Endothelial cell (in vitro differentiated cells): ENCODE data around the gene SPHKAP. TPM values are rescaled to one million over a fixed set of nuclear protein-coding genes. Genes with fewer than 3 reads are reported as not detected.

ENCODE experiments used
- DNase-seq: peaks from one replicate; pipeline ENCODE4 v3.0.0; 2021; ENCODE audit warnings: low spot score
- H3K27ac Mint-ChIP-seq: one replicate; pipeline ENCODE4 v1.8.0; 2021; ENCODE audit warnings: mixed read lengths, inconsistent platforms; ENCODE audit not compliant: unreplicated experiment
- H3K27me3 Mint-ChIP-seq: one replicate; pipeline ENCODE4 v1.8.0; 2021; ENCODE audit warnings: mild to moderate bottlenecking, moderate library complexity, mixed read lengths, inconsistent platforms; ENCODE audit not compliant: unreplicated experiment
- H3K36me3 Mint-ChIP-seq: one replicate; pipeline ENCODE4 v1.8.0; 2021; ENCODE audit warnings: mild to moderate bottlenecking, low read depth, mixed read lengths, inconsistent platforms; ENCODE audit not compliant: unreplicated experiment
- H3K4me1 Mint-ChIP-seq: one replicate; pipeline ENCODE4 v1.8.0; 2021; ENCODE audit warnings: mild to moderate bottlenecking, mixed read lengths, inconsistent platforms; ENCODE audit not compliant: unreplicated experiment
- H3K4me3 Mint-ChIP-seq: one replicate; pipeline ENCODE4 v1.8.0; 2021; ENCODE audit warnings: mild to moderate bottlenecking, mixed read lengths, inconsistent platforms; ENCODE audit not compliant: unreplicated experiment
- H3K9me3 Mint-ChIP-seq: one replicate; pipeline ENCODE4 v1.8.0; 2021; ENCODE audit warnings: mixed read lengths, inconsistent platforms; ENCODE audit not compliant: unreplicated experiment
- total RNA-seq: library from RNA; stranded (reverse); fragmentation: NEBNext Ultra II Directional; extraction: Animal tissue kit (Norgen Biotek cat#: 25700); gene quantifications from one replicate; pipeline ENCODE4 v1.2.1, GENCODE V29; 2021; ENCODE audit not compliant: unreplicated experiment
- TF ChIP-seq, protein P1 (sequence below): fragments of 200-600 bp; sonication (generic); IDR thresholded peaks from one replicate; pipeline ENCODE4 v1.5.0; 2021; ENCODE audit warnings: antibody characterized with exemption; ENCODE audit not compliant: unreplicated experiment

SPHKAP gene
- total RNA-seq, 1 donor from 2014 or later, result 0.05 TPM

DNA sequence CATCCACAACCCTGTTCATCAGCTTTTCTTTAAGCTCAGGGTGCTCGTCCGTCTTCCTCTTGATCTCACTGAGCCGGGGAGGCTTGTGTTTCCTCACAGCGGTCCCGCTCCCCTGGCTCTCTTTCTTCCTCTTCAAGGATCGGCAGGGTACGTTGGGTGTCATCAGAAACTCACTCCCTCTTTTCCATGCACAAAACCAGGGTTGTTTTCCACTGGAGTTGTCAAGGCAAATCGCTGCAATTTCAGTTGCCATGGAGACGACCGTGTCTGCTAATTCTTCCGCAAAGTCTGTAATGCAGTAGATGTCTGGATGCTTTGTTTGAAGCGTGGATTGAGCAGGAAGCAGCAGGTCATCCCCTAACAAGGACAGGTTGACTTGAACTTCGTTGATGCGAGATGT lies 163.7 kb downstream of the SPHKAP start:
- peaks cover 6% of the 10 kb centered on the region for H3K27me3 Mint-ChIP-seq

DNA sequence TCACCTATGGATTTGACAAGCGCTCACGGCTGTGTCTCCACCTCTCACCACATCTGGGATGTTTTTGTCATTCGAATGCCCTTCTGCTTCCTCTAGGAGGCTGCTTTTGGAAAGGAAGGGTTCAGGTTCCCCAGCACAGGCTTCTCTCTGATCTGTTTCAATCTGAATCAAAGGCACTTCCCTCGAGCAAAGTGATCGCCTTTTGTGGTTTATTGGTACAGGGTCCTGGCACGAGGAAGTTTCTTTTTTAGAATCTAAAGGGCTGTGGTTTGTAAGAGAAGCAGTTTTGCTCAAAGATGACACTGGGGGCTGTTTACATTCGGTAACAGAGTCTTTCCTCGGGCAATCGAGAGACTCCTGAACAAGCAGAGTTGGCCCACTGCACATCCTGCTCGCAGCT lies 165.1 kb downstream of the SPHKAP start:
- H3K9me3 Mint-ChIP-seq, result no peaks in the 10 kb centered on the region
- H3K4me1 Mint-ChIP-seq, result no peaks in the 10 kb centered on the region
- DNase-seq, result no peak
- TF ChIP-seq, protein P1, sequence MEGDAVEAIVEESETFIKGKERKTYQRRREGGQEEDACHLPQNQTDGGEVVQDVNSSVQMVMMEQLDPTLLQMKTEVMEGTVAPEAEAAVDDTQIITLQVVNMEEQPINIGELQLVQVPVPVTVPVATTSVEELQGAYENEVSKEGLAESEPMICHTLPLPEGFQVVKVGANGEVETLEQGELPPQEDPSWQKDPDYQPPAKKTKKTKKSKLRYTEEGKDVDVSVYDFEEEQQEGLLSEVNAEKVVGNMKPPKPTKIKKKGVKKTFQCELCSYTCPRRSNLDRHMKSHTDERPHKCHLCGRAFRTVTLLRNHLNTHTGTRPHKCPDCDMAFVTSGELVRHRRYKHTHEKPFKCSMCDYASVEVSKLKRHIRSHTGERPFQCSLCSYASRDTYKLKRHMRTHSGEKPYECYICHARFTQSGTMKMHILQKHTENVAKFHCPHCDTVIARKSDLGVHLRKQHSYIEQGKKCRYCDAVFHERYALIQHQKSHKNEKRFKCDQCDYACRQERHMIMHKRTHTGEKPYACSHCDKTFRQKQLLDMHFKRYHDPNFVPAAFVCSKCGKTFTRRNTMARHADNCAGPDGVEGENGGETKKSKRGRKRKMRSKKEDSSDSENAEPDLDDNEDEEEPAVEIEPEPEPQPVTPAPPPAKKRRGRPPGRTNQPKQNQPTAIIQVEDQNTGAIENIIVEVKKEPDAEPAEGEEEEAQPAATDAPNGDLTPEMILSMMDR, result no peak
- H3K36me3 Mint-ChIP-seq, result no peaks in the 10 kb centered on the region
- peaks cover 6% of the 10 kb centered on the region for H3K27me3 Mint-ChIP-seq
- H3K4me3 Mint-ChIP-seq, result no peak overlapping the region
- no peak overlapping the region for H3K27ac Mint-ChIP-seq

More for the DNA sequence above, 163.7 kb downstream of the SPHKAP start:
- Mint-ChIP-seq H3K27ac (no peak overlapping the region), H3K4me1 (no peaks in the 10 kb centered on the region), H3K36me3 (no peaks in the 10 kb centered on the region), H3K4me3 (no peak overlapping the region), H3K9me3 (no peaks in the 10 kb centered on the region)
- TF ChIP-seq, protein P1, result no peak
- no peak for DNase-seq

GRCh38 chr2:228015741-228016140 lies 165.7 kb downstream of the SPHKAP start:
- no peaks in the 10 kb centered on the region for H3K9me3 Mint-ChIP-seq
- peaks cover 6% of the 10 kb centered on the region for H3K27me3 Mint-ChIP-seq
- H3K4me3 Mint-ChIP-seq, result no peak overlapping the region
- H3K36me3 Mint-ChIP-seq, result no peaks in the 10 kb centered on the region
- TF ChIP-seq, protein P1, result no peak
- no peak for DNase-seq
- no peak overlapping the region for H3K27ac Mint-ChIP-seq
- H3K4me1 Mint-ChIP-seq, result no peaks in the 10 kb centered on the region

DNA sequence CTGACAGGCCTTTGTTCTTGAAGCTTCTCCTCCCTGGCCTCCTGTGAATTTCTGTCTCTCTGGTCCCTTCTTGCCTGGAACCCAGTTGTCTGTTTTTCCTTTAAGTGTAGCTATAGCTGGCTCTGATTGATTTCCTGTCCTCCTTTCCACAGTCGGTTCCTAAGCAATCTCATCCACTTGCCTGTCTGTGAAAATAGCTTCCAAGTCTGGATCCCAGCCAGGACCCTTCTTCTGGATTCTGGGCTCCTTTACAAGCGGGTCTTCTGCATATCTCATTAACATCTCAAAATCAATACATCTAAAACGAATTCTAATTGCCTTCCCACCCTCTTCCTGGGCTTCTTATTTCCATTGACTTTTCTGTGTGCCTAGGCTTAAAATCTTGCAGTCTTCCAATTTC lies 185.1 kb downstream of the SPHKAP start:
- H3K4me1 Mint-ChIP-seq, result no peaks in the 10 kb centered on the region
- no peak for DNase-seq
- no peak overlapping the region for H3K4me3 Mint-ChIP-seq
- H3K27ac Mint-ChIP-seq, result no peak overlapping the region
- H3K9me3 Mint-ChIP-seq, result no peaks in the 10 kb centered on the region
- TF ChIP-seq, protein P1, result no peak
- H3K27me3 Mint-ChIP-seq, result peaks cover 3% of the 10 kb centered on the region
- H3K36me3 Mint-ChIP-seq, result no peaks in the 10 kb centered on the region

- TF ChIP-seq, protein P1, result no peak
- peaks cover 2% of the 10 kb centered on the region for H3K27me3 Mint-ChIP-seq
- H3K9me3 Mint-ChIP-seq, result no peaks in the 10 kb centered on the region
- H3K4me1 Mint-ChIP-seq, result no peaks in the 10 kb centered on the region
- no peak overlapping the region for H3K4me3 Mint-ChIP-seq
- no peaks in the 10 kb centered on the region for H3K36me3 Mint-ChIP-seq
- H3K27ac Mint-ChIP-seq, result no peak overlapping the region
- no peak for DNase-seq
These were observed 190.6 kb downstream of the SPHKAP start for GRCh38 chr2:227990937-227991336.
